Measurements from ENCODE around the gene SEPHS1. TPM values are rescaled to one million over a fixed set of nuclear protein-coding genes. Genes with fewer than 3 reads are reported as not detected.

SEPHS1 gene
- 27.9 and 43.1 TPM in 2 replicates for total RNA-seq

GRCh38 chr10:13348216-13349017 is at the start of gene SEPHS1:
Gene SEPHS1, minus strand, starts transcription at chr10:13348293. Its CDS starts 3,343 bp downstream, at chr10:13344950.

GRCh38 chr10:13299437-13300287 is 48.4 kb downstream of the SEPHS1 start, which contains the start of gene PHYH:
Gene PHYH, minus strand, starts transcription at chr10:13300064. Its CDS starts 22 bp downstream, at chr10:13300042.

Other genes with a start within 250 kb of the SEPHS1 start
- 125 and 160 TPM in 2 replicates for gene OPTN, start 248.1 kb downstream of the SEPHS1 start, total RNA-seq
- gene MCM10, start 186.7 kb downstream of the SEPHS1 start, total RNA-seq: 5.2 and 14.3 TPM in 2 replicates
- not detected in 2 replicates for gene UCMA, start 113.9 kb downstream of the SEPHS1 start, total RNA-seq
- gene PHYH, start 48.2 kb downstream of the SEPHS1 start, total RNA-seq: 22.2 and 28.8 TPM in 2 replicates
- 2.7 and 2.9 TPM in 2 replicates for gene BEND7, start 180.7 kb upstream of the SEPHS1 start, total RNA-seq
- 36.2 and 41.0 TPM in 2 replicates for gene PRPF18, start 238.7 kb upstream of the SEPHS1 start, total RNA-seq

Data from aortic smooth muscle cell (primary cell).